Measurements from ENCODE around the gene EFCAB7. TPM values are rescaled to one million over a fixed set of nuclear protein-coding genes. Genes with fewer than 3 reads are reported as not detected.

The EFCAB7 gene
- total RNA-seq, 1 experiment from 2014 or later = 3.0 TPM

- H2BK120ac ChIP-seq (ENCODE audit: low read depth, low read length, poor library complexity, severe bottlenecking) = no peak overlapping the region
- no peak overlapping the region for H3K14ac ChIP-seq (ENCODE audit: insufficient read depth, low read length)
- H3K79me1 ChIP-seq (ENCODE audit: insufficient read depth, low read depth, low read length, poor library complexity, severe bottlenecking) = no peaks in the 10 kb centered on the region
- H2BK15ac ChIP-seq (ENCODE audit: low read depth, low read length) = no peak overlapping the region
- H2AK5ac ChIP-seq (ENCODE audit: insufficient read length, low read length) = no peak overlapping the region
- H3K27ac Mint-ChIP-seq = no peak overlapping the region
- no peaks in the 10 kb centered on the region for H3K27me3 Mint-ChIP-seq (ENCODE audit: low read depth)
- no peak for TF ChIP-seq CTCF (conservative IDR thresholded peaks at IDR 0.05)
- no peak overlapping the region for H2BK5ac ChIP-seq (ENCODE audit: insufficient read length, low read length)
- no peaks in the 10 kb centered on the region for H4K20me1 ChIP-seq (ENCODE audit: control insufficient read depth, insufficient read depth, insufficient read length)
- H3K79me2 ChIP-seq (ENCODE audit: insufficient read depth, low read length) = no peaks in the 10 kb centered on the region
- H3K4me3 Mint-ChIP-seq = no peak overlapping the region
- peaks cover 0 to 2% of the 10 kb centered on the region in 2 experiments; a peak in 1 of 4 replicates for H3K4me1 Mint-ChIP-seq
- no peak overlapping the region for H2BK12ac ChIP-seq (ENCODE audit: insufficient read length, low read depth, low read length)
- H4K91ac ChIP-seq (ENCODE audit: insufficient read length, low read depth, low read length) = no peak overlapping the region
- H3K4me1 ChIP-seq (ENCODE audit: insufficient read depth, low read length) = no peaks in the 10 kb centered on the region
- no peak overlapping the region for H3K4me2 ChIP-seq (ENCODE audit: insufficient read depth, insufficient read length, low read length)
- H3K56ac ChIP-seq (ENCODE audit: insufficient read length, low read depth, low read length) = no peak overlapping the region
- H3K4ac ChIP-seq (ENCODE audit: low read depth, low read length) = no peak overlapping the region
- no peak overlapping the region for H4K5ac ChIP-seq (ENCODE audit: insufficient read length, low read depth, low read length)
- WGBS (ENCODE audit: extremely low coverage, insufficient read length, low lambda C conversion rate) = no CpG with 5 or more reads among the region's 8 CpGs
- H3K27ac ChIP-seq (ENCODE audit: insufficient read length, low read depth, low read length) = no peak overlapping the region
- no peaks in the 10 kb centered on the region for H3K36me3 Mint-ChIP-seq (ENCODE audit: insufficient read depth in 1 of 3, low read depth in 3 of 3)
- H3K18ac ChIP-seq (ENCODE audit: insufficient read length, low read depth, low read length) = no peak overlapping the region
- no peaks in the 10 kb centered on the region for H3K27me3 ChIP-seq (ENCODE audit: insufficient read depth, low read length)
- no peaks in the 10 kb centered on the region for H3K23me2 ChIP-seq (ENCODE audit: insufficient read length, low read depth, low read length, poor library complexity, severe bottlenecking)
- no peak overlapping the region for H2AFZ ChIP-seq (ENCODE audit: low read length)
- DNase-seq = no peak
- no peak overlapping the region for H2BK20ac ChIP-seq (ENCODE audit: low read depth, low read length, poor library complexity, severe bottlenecking)
- no peak overlapping the region for H3T11ph ChIP-seq (ENCODE audit: low read length)
- no peak overlapping the region for H4K8ac ChIP-seq (replicated peaks; ENCODE audit: insufficient read length, low read depth, low read length)
- H3K9ac ChIP-seq (ENCODE audit: extremely low read depth, insufficient read length, low read length) = no peak overlapping the region
- H3K9me3 ChIP-seq (ENCODE audit: control insufficient read depth, low read depth, low read length) = no peaks in the 10 kb centered on the region
- H3K9me3 Mint-ChIP-seq = no peaks in the 10 kb centered on the region
- H3K23ac ChIP-seq (ENCODE audit: insufficient read length, low read depth, low read length) = no peak overlapping the region
These were observed 35.8 kb upstream of the EFCAB7 start for GRCh38 chr1:63487336-63488065.
